Caco-2 (cell line): ENCODE results near the gene KRTAP9-8. TPM values are rescaled to one million over a fixed set of nuclear protein-coding genes. Genes with fewer than 3 reads are reported as not detected.

Experiments
- BruUV-seq: library from RNA; stranded (reverse); fragments of 400-500 nt; replicated peaks from 2 replicates; lab custom pipeline; 2021; lab: Mats Ljungman, UMichigan
- CTCF ChIA-PET: fragments of 300-600 bp; sonication (Branson Sonifier 250); formaldehyde crosslinking; loops from one replicate; lab custom pipeline; 2022; ENCODE audit warnings: antibody characterized with exemption; lab: Charles Lee
- POLR2A ChIA-PET: fragments of 300-600 bp; sonication (Branson Sonifier 250); formaldehyde crosslinking; loops from one replicate; lab custom pipeline; 2022; ENCODE audit warnings: antibody characterized with exemption; lab: Charles Lee
- DNase-seq, 2 experiments: peaks; one replicate each; pipeline versions ENCODE4 v3.0.0 to v3.0.0-alpha.2; 2020 to 2022
- H3K27me3 ChIP-seq: replicated peaks from 2 replicates; pipeline ENCODE4 v1.6.0; 2011; ENCODE audit warnings: low read length; ENCODE audit not compliant: control insufficient read depth, insufficient read depth
- H3K36me3 ChIP-seq: 2 replicates; pipeline ENCODE4 v1.5.1; 2011; ENCODE audit warnings: low read length; ENCODE audit not compliant: control insufficient read depth, insufficient read depth
- H3K4me1 ChIP-seq: fragments of 250-450 bp; sonication (Bioruptor Pico); 2 replicates; pipeline ENCODE4 v1.5.1; 2020; ENCODE audit warnings: mild to moderate bottlenecking
- H3K4me3 ChIP-seq: 2 replicates; pipeline ENCODE4 v1.5.1; 2011; ENCODE audit warnings: low read depth, mild to moderate bottlenecking, control low read depth, low read length
- H3K9me3 ChIP-seq: fragments of 250-450 bp; sonication (Bioruptor Pico); 2 replicates; pipeline ENCODE4 v1.5.1; 2020; ENCODE audit warnings: mild to moderate bottlenecking, moderate library complexity
- H3K27ac Mint-ChIP-seq: one replicate; pipeline ENCODE4 v1.8.0; 2022; ENCODE audit warnings: mixed read lengths; ENCODE audit not compliant: unreplicated experiment
- H3K27me3 Mint-ChIP-seq: one replicate; pipeline ENCODE4 v1.8.0; 2022; ENCODE audit warnings: mixed read lengths; ENCODE audit not compliant: insufficient read depth, unreplicated experiment
- H3K36me3 Mint-ChIP-seq: one replicate; pipeline ENCODE4 v1.8.0; 2022; ENCODE audit warnings: mild to moderate bottlenecking, mixed read lengths; ENCODE audit not compliant: insufficient read depth, unreplicated experiment
- H3K4me1 Mint-ChIP-seq: one replicate; pipeline ENCODE4 v1.8.0; 2022; ENCODE audit warnings: low read depth, mixed read lengths; ENCODE audit not compliant: unreplicated experiment
- H3K4me3 Mint-ChIP-seq: one replicate; pipeline ENCODE4 v1.8.0; 2022; ENCODE audit warnings: mild to moderate bottlenecking, moderate library complexity, mixed read lengths; ENCODE audit not compliant: unreplicated experiment
- H3K9me3 Mint-ChIP-seq: one replicate; pipeline ENCODE4 v1.8.0; 2022; ENCODE audit warnings: mixed read lengths; ENCODE audit not compliant: unreplicated experiment
- CTCF ChIP-seq, 2 experiments: fragments of 200-600 bp in 1 of 2; IDR thresholded peaks; 1 replicate in 1 of 2; 2 replicates in 1 of 2; pipeline versions ENCODE4 v1.5.1 to v1.8.0; 2011 to 2022; ENCODE audit warnings: antibody characterized with exemption in 1 of 2, control low read depth in 1 of 2, inconsistent platforms in 1 of 2, low read depth in 1 of 2, low read length in 1 of 2, mild to moderate bottlenecking in 1 of 2, moderate library complexity in 1 of 2; ENCODE audit not compliant: insufficient read depth in 1 of 2, severe bottlenecking in 1 of 2, unreplicated experiment in 1 of 2
- intact Hi-C: fragments of 100-400 bp; cut with micrococcal nuclease; formaldehyde crosslinking; loops from one replicate; pipeline ENCODE4 v1.10.0; 2022; ENCODE audit not compliant: unreplicated experiment
- total RNA-seq: library from RNA; stranded (reverse); gene quantifications from 2 replicates; pipeline ENCODE4 v1.2.3, GENCODE V29; 2022

KRTAP9-8 gene
- total RNA-seq, 1 experiment from 2014 or later = not detected

DNA sequence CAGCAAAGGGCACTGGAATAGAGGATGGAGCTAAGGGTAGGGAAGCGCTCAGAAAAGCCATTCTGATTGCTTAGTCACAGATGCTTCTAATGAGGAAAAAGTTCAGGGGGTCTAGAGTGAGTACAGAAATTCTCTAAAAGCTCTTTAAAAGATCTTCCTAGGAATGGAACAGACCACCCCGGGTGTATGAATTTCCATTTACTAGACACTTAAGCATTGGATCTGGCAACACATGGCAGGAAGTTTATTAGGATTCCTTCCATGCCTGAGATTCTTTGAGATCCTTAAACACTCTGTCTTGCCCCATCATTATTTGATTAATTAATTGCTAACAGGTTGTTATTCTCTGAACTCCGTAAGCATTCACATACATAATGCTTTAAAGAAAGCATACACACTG is 46.2 kb downstream of the KRTAP9-8 start:
- peaks cover 31% of the 10 kb centered on the region for H3K4me1 ChIP-seq
- H3K27me3 ChIP-seq = no peaks in the 10 kb centered on the region
- Mint-ChIP-seq H3K4me3 (no peak overlapping the region), H3K4me1 (peaks cover 34% of the 10 kb centered on the region), H3K27me3 (no peaks in the 10 kb centered on the region), H3K36me3 (no peaks in the 10 kb centered on the region), H3K27ac (no peak overlapping the region), H3K9me3 (peaks cover 9% of the 10 kb centered on the region)
- intact Hi-C loops = loop anchor here (10.0 kb wide), 1 partner anchor 219 kb away; the partner anchor contains the start of genes KRTAP2-3 and KRTAP2-4
- no TSS peak for BruUV-seq
- H3K36me3 ChIP-seq = no peaks in the 10 kb centered on the region
- peak in 1 of 2 experiments; percentile 22 for DNase-seq
- ChIA-PET POLR2A (no interaction called here), CTCF (no interaction called here)
- peaks cover 2% of the 10 kb centered on the region; the same call in 1 of the 2 replicates for H3K9me3 ChIP-seq
- H3K4me3 ChIP-seq = no peak overlapping the region
- no peak for TF ChIP-seq CTCF (IDR thresholded peaks at IDR 0.05; ENCODE audit: insufficient read depth in 1 of 2, low read depth in 1 of 2, low read length in 1 of 2, severe bottlenecking in 1 of 2, unreplicated experiment in 1 of 2)

GRCh38 chr17:41284546-41284945 is 46.7 kb downstream of the KRTAP9-8 start:
- Mint-ChIP-seq H3K36me3 (no peaks in the 10 kb centered on the region), H3K27me3 (no peaks in the 10 kb centered on the region), H3K4me3 (peak overlapping the region; percentile 32), H3K27ac (peak overlapping the region; percentile 32), H3K4me1 (peaks cover 34% of the 10 kb centered on the region), H3K9me3 (peaks cover 9% of the 10 kb centered on the region)
- ChIA-PET POLR2A (no interaction called here), CTCF (no interaction called here)
- intact Hi-C loops = loop anchor here (10.0 kb wide), 1 partner anchor 220 kb away; the partner anchor contains the start of genes KRTAP2-3 and KRTAP2-4
- no TSS peak for BruUV-seq
- H3K4me3 ChIP-seq = no peak overlapping the region
- H3K27me3 ChIP-seq = no peaks in the 10 kb centered on the region
- TF ChIP-seq CTCF (IDR thresholded peaks at IDR 0.05; ENCODE audit: insufficient read depth in 1 of 2, low read depth in 1 of 2, low read length in 1 of 2, severe bottlenecking in 1 of 2, unreplicated experiment in 1 of 2) = no peak
- peaks cover 2% of the 10 kb centered on the region; the same call in 1 of the 2 replicates for H3K9me3 ChIP-seq
- no peak for DNase-seq
- peaks cover 31% of the 10 kb centered on the region for H3K4me1 ChIP-seq
- H3K36me3 ChIP-seq = no peaks in the 10 kb centered on the region

- H3K27ac Mint-ChIP-seq = peak overlapping the region; percentile 72
- H3K27me3 Mint-ChIP-seq = no peaks in the 10 kb centered on the region
- Histone ChIP-seq H3K9me3 (peaks cover 2% of the 10 kb centered on the region; the same call in 1 of the 2 replicates), H3K4me3 (no peak overlapping the region), H3K36me3 (no peaks in the 10 kb centered on the region), H3K27me3 (no peaks in the 10 kb centered on the region), H3K4me1 (peaks cover 31% of the 10 kb centered on the region)
- POLR2A ChIA-PET = no interaction called here
- BruUV-seq = no TSS peak
- H3K9me3 Mint-ChIP-seq = peaks cover 9% of the 10 kb centered on the region
- intact Hi-C loops = loop anchor here (10.0 kb wide), 1 partner anchor 222 kb away; the partner anchor contains the start of genes KRTAP2-3 and KRTAP2-4
- H3K4me1 Mint-ChIP-seq = peaks cover 34% of the 10 kb centered on the region
- CTCF ChIA-PET = interaction anchor here (0.6 to 0.7 kb wide), 2 partner anchors 376 to 1591 kb away, joined by 4 to 11 read pairs; no protein-coding TSS in a partner anchor
- TF ChIP-seq CTCF (IDR thresholded peaks at IDR 0.05; ENCODE audit: insufficient read depth in 1 of 2, low read depth in 1 of 2, low read length in 1 of 2, severe bottlenecking in 1 of 2, unreplicated experiment in 1 of 2) = no peak
- H3K36me3 Mint-ChIP-seq = no peaks in the 10 kb centered on the region
- no peak overlapping the region for H3K4me3 Mint-ChIP-seq
- no peak for DNase-seq
Observed at GRCh38 chr17:41287050-41287449, 49.3 kb downstream of the KRTAP9-8 start.

Other genes with a start within 250 kb of the KRTAP9-8 start
- gene KRTAP3-3, start 243.8 kb upstream of the KRTAP9-8 start, total RNA-seq = not detected in 2 replicates
- gene KRTAP3-2, start 238.1 kb upstream of the KRTAP9-8 start, total RNA-seq = not detected in 2 replicates
- gene KRTAP3-1, start 228.9 kb upstream of the KRTAP9-8 start, total RNA-seq = 7.4 and 7.9 TPM in 2 replicates
- not detected in 2 replicates for gene KRTAP1-5, start 210.8 kb upstream of the KRTAP9-8 start, total RNA-seq
- not detected in 2 replicates for gene KRTAP1-4, start 207.8 kb upstream of the KRTAP9-8 start, total RNA-seq
- not detected in 2 replicates for gene KRTAP1-3, start 203.1 kb upstream of the KRTAP9-8 start, total RNA-seq
- gene KRTAP1-1, start 196.5 kb upstream of the KRTAP9-8 start, total RNA-seq = not detected in 2 replicates
- not detected in 2 replicates for gene KRTAP2-1, start 190.7 kb upstream of the KRTAP9-8 start, total RNA-seq
- gene KRTAP2-2, start 182.8 kb upstream of the KRTAP9-8 start, total RNA-seq = not detected in 2 replicates
- gene KRTAP2-3, start 177.9 kb upstream of the KRTAP9-8 start, total RNA-seq = 3.7 and 4.9 TPM in 2 replicates
- gene KRTAP2-4, start 172.1 kb upstream of the KRTAP9-8 start, total RNA-seq = not detected in 2 replicates
- gene KRTAP4-7, start 153.8 kb upstream of the KRTAP9-8 start, total RNA-seq = not detected in 2 replicates
- not detected in 2 replicates for gene KRTAP4-8, start 139.9 kb upstream of the KRTAP9-8 start, total RNA-seq
- gene KRTAP4-16, start 135.8 kb upstream of the KRTAP9-8 start, total RNA-seq = not detected in 2 replicates
- gene KRTAP4-9, start 132.6 kb upstream of the KRTAP9-8 start, total RNA-seq = not detected in 2 replicates
- gene KRTAP4-11, start 119.6 kb upstream of the KRTAP9-8 start, total RNA-seq = not detected in 2 replicates
- gene KRTAP4-12, start 113.8 kb upstream of the KRTAP9-8 start, total RNA-seq = not detected in 2 replicates
- not detected in 2 replicates for gene KRTAP4-6, start 97.5 kb upstream of the KRTAP9-8 start, total RNA-seq
- not detected in 2 replicates for gene KRTAP4-5, start 88.2 kb upstream of the KRTAP9-8 start, total RNA-seq
- gene KRTAP4-4, start 77.3 kb upstream of the KRTAP9-8 start, total RNA-seq = not detected in 2 replicates
- gene KRTAP4-3, start 69.8 kb upstream of the KRTAP9-8 start, total RNA-seq = not detected in 2 replicates
- gene KRTAP4-2, start 59.8 kb upstream of the KRTAP9-8 start, total RNA-seq = not detected in 2 replicates
- 0.49 TPM in 1 of 2 replicates, not detected in the other for gene KRTAP4-1, start 53.1 kb upstream of the KRTAP9-8 start, total RNA-seq
- not detected in 2 replicates for gene KRTAP9-1, start 48.1 kb upstream of the KRTAP9-8 start, total RNA-seq
- gene KRTAP9-2, start 11.4 kb upstream of the KRTAP9-8 start, total RNA-seq = not detected in 2 replicates
- not detected in 2 replicates for gene KRTAP9-3, start 5.5 kb upstream of the KRTAP9-8 start, total RNA-seq
- not detected in 2 replicates for gene KRTAP9-4, start 11.7 kb downstream of the KRTAP9-8 start, total RNA-seq
- not detected in 2 replicates for gene KRTAP9-9, start 17.4 kb downstream of the KRTAP9-8 start, total RNA-seq
- not detected in 2 replicates for gene KRTAP9-6, start 27.4 kb downstream of the KRTAP9-8 start, total RNA-seq
- gene KRTAP9-7, start 37.7 kb downstream of the KRTAP9-8 start, total RNA-seq = not detected in 2 replicates
- gene KRTAP29-1, start 64.9 kb downstream of the KRTAP9-8 start, total RNA-seq = not detected in 2 replicates
- gene KRTAP16-1, start 71.3 kb downstream of the KRTAP9-8 start, total RNA-seq = not detected in 2 replicates
- not detected in 2 replicates for gene KRTAP17-1, start 77.7 kb downstream of the KRTAP9-8 start, total RNA-seq
- not detected in 2 replicates for gene KRT33A, start 112.8 kb downstream of the KRTAP9-8 start, total RNA-seq
- not detected in 2 replicates for gene KRT33B, start 131.8 kb downstream of the KRTAP9-8 start, total RNA-seq
- not detected in 2 replicates for gene KRT34, start 144.3 kb downstream of the KRTAP9-8 start, total RNA-seq
- gene KRT31, start 159.6 kb downstream of the KRTAP9-8 start, total RNA-seq = not detected in 2 replicates
- not detected in 2 replicates for gene KRT37, start 186.6 kb downstream of the KRTAP9-8 start, total RNA-seq
- gene KRT38, start 203.0 kb downstream of the KRTAP9-8 start, total RNA-seq = not detected in 2 replicates
- not detected in 2 replicates for gene KRT32, start 229.4 kb downstream of the KRTAP9-8 start, total RNA-seq
- gene KRT35, start 243.2 kb downstream of the KRTAP9-8 start, total RNA-seq = not detected in 2 replicates